Keratinocyte (primary cell): Measurements from ENCODE around the gene PEA15.

Source experiments
- CTCF ChIP-seq, 3 experiments: IDR thresholded peaks in 1 of 3; conservative IDR thresholded peaks in 1 of 3; optimal IDR thresholded peaks in 1 of 3; 2 replicates in 2 of 3; 3 replicates in 1 of 3; pipeline versions ENCODE3 to v1.5.1; 2011; ENCODE audit warnings: low read length in 3 of 3, mild to moderate bottlenecking in 3 of 3, moderate library complexity in 2 of 3, control low read depth in 1 of 3, inconsistent platforms in 1 of 3; ENCODE audit not compliant: insufficient read depth in 2 of 3; ENCODE audit errors: extremely low read depth in 1 of 3
- EZH2 ChIP-seq: IDR thresholded peaks from one replicate; pipeline ENCODE4 v1.6.1; 2012; ENCODE audit warnings: inconsistent platforms, mild to moderate bottlenecking, low read length, moderate library complexity

DNA sequence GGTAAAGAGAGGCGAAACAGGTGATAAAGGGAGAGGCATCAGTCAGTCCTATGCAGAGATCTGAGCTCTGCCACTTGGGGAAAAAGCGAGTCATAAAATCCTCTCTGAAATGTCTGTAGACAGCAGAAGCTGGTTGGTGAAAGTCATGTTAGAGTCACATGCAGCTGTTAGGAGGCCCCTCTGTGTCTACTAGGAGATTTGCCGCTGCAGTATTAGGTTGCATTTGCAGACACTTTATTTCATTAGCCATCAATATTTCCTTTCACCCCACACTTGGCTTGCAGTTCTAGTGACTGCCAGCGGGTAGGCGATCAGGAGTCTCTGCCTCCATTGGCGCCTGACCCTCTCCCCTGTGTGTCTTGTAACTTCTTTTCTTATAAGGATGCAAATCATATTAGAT lies 37.6 kb upstream of the PEA15 start:
- TF ChIP-seq EZH2 (no peak), CTCF (optimal IDR thresholded peaks at IDR 0.05 in 1 of 3, IDR thresholded peaks at IDR 0.05 in 1 of 3, conservative IDR thresholded peaks at IDR 0.05 in 1 of 3; ENCODE audit: extremely low read depth in 1 of 3, insufficient read depth in 2 of 3, low read length in 3 of 3) (no peak)
